ENCODE measurements around the gene MED14. TPM values are rescaled to one million over a fixed set of nuclear protein-coding genes. Genes with fewer than 3 reads are reported as not detected.

Gene MED14
- total and polyA plus RNA-seq, 2 of the 13 experiments (the other 11 are each of a cell fraction or from before 2014, with no cell fraction given) = 10.2 to 16.3 TPM

DNA sequence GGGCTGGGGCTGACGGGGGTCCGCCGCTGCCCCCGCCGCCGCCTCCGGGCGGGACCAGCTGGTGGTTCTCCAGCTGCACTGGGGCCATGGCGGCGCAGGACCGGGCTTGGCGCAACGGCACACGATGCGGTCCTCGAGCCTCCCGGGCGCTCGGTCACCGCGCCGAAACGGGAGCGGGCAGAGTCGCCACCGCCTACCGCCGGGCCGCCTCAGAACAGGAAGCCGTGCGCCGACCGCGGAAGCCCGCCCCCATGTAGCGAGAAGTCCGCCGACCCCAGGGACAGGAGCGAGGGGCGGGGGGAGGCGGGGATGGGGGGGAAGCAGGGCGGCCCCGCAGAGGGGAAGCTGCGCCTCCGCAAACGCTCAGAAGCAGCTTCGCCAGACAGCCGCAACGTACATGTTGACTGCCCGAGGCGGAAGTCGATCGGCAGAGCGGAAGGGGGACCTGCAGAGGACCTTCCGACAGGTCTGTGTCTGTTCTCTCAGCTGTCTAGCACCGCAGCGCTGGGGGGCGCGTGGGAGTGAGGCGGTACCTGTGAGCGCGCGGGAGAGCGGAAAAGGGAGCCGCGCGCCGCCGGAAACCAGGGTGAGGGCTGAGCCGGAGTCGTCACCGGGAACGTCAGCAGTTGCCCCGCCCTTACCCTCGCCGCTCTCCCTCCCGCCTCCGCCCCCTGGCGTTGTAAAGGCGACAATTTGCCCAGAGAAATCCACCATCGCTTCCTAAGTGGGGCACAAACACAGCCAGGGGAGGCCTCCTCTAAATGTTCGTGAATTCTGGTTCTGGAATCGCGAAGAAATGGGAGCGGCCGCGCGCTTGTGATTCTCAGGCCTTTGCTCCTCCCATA is at the start of gene MED14 (continued):
- TF ChIP-seq, protein P1, sequence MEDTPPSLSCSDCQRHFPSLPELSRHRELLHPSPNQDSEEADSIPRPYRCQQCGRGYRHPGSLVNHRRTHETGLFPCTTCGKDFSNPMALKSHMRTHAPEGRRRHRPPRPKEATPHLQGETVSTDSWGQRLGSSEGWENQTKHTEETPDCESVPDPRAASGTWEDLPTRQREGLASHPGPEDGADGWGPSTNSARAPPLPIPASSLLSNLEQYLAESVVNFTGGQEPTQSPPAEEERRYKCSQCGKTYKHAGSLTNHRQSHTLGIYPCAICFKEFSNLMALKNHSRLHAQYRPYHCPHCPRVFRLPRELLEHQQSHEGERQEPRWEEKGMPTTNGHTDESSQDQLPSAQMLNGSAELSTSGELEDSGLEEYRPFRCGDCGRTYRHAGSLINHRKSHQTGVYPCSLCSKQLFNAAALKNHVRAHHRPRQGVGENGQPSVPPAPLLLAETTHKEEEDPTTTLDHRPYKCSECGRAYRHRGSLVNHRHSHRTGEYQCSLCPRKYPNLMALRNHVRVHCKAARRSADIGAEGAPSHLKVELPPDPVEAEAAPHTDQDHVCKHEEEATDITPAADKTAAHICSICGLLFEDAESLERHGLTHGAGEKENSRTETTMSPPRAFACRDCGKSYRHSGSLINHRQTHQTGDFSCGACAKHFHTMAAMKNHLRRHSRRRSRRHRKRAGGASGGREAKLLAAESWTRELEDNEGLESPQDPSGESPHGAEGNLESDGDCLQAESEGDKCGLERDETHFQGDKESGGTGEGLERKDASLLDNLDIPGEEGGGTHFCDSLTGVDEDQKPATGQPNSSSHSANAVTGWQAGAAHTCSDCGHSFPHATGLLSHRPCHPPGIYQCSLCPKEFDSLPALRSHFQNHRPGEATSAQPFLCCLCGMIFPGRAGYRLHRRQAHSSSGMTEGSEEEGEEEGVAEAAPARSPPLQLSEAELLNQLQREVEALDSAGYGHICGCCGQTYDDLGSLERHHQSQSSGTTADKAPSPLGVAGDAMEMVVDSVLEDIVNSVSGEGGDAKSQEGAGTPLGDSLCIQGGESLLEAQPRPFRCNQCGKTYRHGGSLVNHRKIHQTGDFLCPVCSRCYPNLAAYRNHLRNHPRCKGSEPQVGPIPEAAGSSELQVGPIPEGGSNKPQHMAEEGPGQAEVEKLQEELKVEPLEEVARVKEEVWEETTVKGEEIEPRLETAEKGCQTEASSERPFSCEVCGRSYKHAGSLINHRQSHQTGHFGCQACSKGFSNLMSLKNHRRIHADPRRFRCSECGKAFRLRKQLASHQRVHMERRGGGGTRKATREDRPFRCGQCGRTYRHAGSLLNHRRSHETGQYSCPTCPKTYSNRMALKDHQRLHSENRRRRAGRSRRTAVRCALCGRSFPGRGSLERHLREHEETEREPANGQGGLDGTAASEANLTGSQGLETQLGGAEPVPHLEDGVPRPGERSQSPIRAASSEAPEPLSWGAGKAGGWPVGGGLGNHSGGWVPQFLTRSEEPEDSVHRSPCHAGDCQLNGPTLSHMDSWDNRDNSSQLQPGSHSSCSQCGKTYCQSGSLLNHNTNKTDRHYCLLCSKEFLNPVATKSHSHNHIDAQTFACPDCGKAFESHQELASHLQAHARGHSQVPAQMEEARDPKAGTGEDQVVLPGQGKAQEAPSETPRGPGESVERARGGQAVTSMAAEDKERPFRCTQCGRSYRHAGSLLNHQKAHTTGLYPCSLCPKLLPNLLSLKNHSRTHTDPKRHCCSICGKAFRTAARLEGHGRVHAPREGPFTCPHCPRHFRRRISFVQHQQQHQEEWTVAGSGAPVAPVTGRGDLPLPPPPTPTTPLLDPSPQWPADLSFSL (CRISPR knock-in tag; IDR thresholded peaks at IDR 0.05) = no peak
- TF ChIP-seq ZNF616 (CRISPR knock-in tag; IDR thresholded peaks at IDR 0.05; ENCODE audit: low read depth) (no peak), ZNF660 (CRISPR knock-in tag; IDR thresholded peaks at IDR 0.05; ENCODE audit: borderline replicate concordance, low read depth) (no peak), ZZZ3 (CRISPR knock-in tag; IDR thresholded peaks at IDR 0.05; ENCODE audit: borderline replicate concordance) (no peak; the same call in 1 of the 2 replicates), FOXJ3 (CRISPR knock-in tag; IDR thresholded peaks at IDR 0.05; ENCODE audit: borderline replicate concordance) (no peak), ZNF556 (CRISPR knock-in tag; IDR thresholded peaks at IDR 0.05; ENCODE audit: borderline replicate concordance) (no peak), MYNN (CRISPR knock-in tag; IDR thresholded peaks at IDR 0.05; ENCODE audit: low read depth) (no peak), IRF2 (CRISPR knock-in tag; IDR thresholded peaks at IDR 0.05) (no peak), FOXA3 (CRISPR knock-in tag; IDR thresholded peaks at IDR 0.05) (peak; percentile 5; the same call in 1 of the 2 replicates), CBX5 (CRISPR knock-in tag; IDR thresholded peaks at IDR 0.05; ENCODE audit: borderline replicate concordance) (0 out of 2 replicates have a peak, but pooled peaks have one; percentile 37), KAT8 (CRISPR knock-in tag; IDR thresholded peaks at IDR 0.05) (peak; percentile 62), ZNF562 (CRISPR knock-in tag; IDR thresholded peaks at IDR 0.05; ENCODE audit: borderline replicate concordance) (no peak)
- TF ChIP-seq, protein P2, sequence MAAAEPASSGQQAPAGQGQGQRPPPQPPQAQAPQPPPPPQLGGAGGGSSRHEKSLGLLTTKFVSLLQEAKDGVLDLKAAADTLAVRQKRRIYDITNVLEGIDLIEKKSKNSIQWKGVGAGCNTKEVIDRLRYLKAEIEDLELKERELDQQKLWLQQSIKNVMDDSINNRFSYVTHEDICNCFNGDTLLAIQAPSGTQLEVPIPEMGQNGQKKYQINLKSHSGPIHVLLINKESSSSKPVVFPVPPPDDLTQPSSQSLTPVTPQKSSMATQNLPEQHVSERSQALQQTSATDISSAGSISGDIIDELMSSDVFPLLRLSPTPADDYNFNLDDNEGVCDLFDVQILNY (CRISPR knock-in tag; conservative IDR thresholded peaks at IDR 0.05) = no peak
- TF ChIP-seq, protein P3, sequence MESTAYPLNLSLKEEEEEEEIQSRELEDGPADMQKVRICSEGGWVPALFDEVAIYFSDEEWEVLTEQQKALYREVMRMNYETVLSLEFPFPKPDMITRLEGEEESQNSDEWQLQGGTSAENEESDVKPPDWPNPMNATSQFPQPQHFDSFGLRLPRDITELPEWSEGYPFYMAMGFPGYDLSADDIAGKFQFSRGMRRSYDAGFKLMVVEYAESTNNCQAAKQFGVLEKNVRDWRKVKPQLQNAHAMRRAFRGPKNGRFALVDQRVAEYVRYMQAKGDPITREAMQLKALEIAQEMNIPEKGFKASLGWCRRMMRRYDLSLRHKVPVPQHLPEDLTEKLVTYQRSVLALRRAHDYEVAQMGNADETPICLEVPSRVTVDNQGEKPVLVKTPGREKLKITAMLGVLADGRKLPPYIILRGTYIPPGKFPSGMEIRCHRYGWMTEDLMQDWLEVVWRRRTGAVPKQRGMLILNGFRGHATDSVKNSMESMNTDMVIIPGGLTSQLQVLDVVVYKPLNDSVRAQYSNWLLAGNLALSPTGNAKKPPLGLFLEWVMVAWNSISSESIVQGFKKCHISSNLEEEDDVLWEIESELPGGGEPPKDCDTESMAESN (CRISPR knock-in tag; conservative IDR thresholded peaks at IDR 0.05) = no peak
- TF ChIP-seq, protein P4, sequence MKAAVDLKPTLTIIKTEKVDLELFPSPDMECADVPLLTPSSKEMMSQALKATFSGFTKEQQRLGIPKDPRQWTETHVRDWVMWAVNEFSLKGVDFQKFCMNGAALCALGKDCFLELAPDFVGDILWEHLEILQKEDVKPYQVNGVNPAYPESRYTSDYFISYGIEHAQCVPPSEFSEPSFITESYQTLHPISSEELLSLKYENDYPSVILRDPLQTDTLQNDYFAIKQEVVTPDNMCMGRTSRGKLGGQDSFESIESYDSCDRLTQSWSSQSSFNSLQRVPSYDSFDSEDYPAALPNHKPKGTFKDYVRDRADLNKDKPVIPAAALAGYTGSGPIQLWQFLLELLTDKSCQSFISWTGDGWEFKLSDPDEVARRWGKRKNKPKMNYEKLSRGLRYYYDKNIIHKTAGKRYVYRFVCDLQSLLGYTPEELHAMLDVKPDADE (CRISPR knock-in tag; IDR thresholded peaks at IDR 0.05) = no peak
- TF ChIP-seq, protein P5, sequence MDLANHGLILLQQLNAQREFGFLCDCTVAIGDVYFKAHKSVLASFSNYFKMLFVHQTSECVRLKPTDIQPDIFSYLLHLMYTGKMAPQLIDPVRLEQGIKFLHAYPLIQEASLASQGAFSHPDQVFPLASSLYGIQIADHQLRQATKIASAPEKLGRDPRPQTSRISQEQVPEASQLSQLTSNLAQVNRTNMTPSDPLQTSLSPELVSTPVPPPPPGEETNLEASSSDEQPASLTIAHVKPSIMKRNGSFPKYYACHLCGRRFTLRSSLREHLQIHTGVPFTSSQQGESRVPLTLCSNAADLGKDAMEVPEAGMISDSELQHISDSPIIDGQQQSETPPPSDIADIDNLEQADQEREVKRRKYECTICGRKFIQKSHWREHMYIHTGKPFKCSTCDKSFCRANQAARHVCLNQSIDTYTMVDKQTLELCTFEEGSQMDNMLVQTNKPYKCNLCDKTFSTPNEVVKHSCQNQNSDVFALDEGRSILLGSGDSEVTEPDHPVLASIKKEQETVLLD (CRISPR knock-in tag; IDR thresholded peaks at IDR 0.05; ENCODE audit: low read depth) = peak; percentile 25; the same call in 1 of the 2 replicates

Measured in HepG2 (cell line).